ENCODE data around the gene PCDHB9. TPM values are rescaled to one million over a fixed set of nuclear protein-coding genes. Genes with fewer than 3 reads are reported as not detected.
"Not testable (repeated sequence)": the region's sequence is repeated elsewhere in the genome, so short reads cannot be mapped to it uniquely, and the experiment has no call there.

The PCDHB9 gene
- total RNA-seq, 1 donor from 2014 or later = 3.1 TPM

GRCh38 chr5:141155540-141156374, 31.2 kb upstream of the PCDHB9 start:
- no peak overlapping the region for H3K4me3 Mint-ChIP-seq (ENCODE audit: unreplicated experiment)
- H3K27me3 Mint-ChIP-seq (ENCODE audit: low read depth) = no peaks in the 10 kb centered on the region
- TF ChIP-seq CTCF (IDR thresholded peaks at IDR 0.05) = no peak
- no peak for DNase-seq (ENCODE audit: low spot score)
- H3K9me3 Mint-ChIP-seq (ENCODE audit: low read depth) = peaks cover 47% of the 10 kb centered on the region
- H3K4me1 Mint-ChIP-seq (ENCODE audit: low read depth) = no peaks in the 10 kb centered on the region
- H3K27ac Mint-ChIP-seq (ENCODE audit: unreplicated experiment) = no peak overlapping the region
- H3K36me3 Mint-ChIP-seq (ENCODE audit: low read depth) = peaks cover 41% of the 10 kb centered on the region

- H3K9me3 Mint-ChIP-seq (ENCODE audit: low read depth) = peaks cover 46% of the 10 kb centered on the region
- H3K27me3 Mint-ChIP-seq (ENCODE audit: low read depth); H3K4me1 Mint-ChIP-seq (ENCODE audit: low read depth); DNase-seq (ENCODE audit: low spot score); H3K27ac Mint-ChIP-seq (ENCODE audit: unreplicated experiment); H3K4me3 Mint-ChIP-seq (ENCODE audit: unreplicated experiment): not testable (repeated sequence)
- H3K36me3 Mint-ChIP-seq (ENCODE audit: low read depth) = peaks cover 37% of the 10 kb centered on the region
Observed at GRCh38 chr5:141157356-141157755, 29.6 kb upstream of the PCDHB9 start.

GRCh38 chr5:141157901-141158300, 29.1 kb upstream of the PCDHB9 start:
- H3K36me3 Mint-ChIP-seq (ENCODE audit: low read depth) = peaks cover 34% of the 10 kb centered on the region
- not testable (repeated sequence) for H3K4me1 Mint-ChIP-seq (ENCODE audit: low read depth); H3K27me3 Mint-ChIP-seq (ENCODE audit: low read depth); H3K4me3 Mint-ChIP-seq (ENCODE audit: unreplicated experiment); H3K27ac Mint-ChIP-seq (ENCODE audit: unreplicated experiment); DNase-seq (ENCODE audit: low spot score)
- peaks cover 44% of the 10 kb centered on the region for H3K9me3 Mint-ChIP-seq (ENCODE audit: low read depth)

- peaks cover 26% of the 10 kb centered on the region for H3K36me3 Mint-ChIP-seq (ENCODE audit: low read depth)
- H3K9me3 Mint-ChIP-seq (ENCODE audit: low read depth) = peaks cover 52% of the 10 kb centered on the region
- TF ChIP-seq CTCF (IDR thresholded peaks at IDR 0.05) = peak; percentile 29
- H3K27ac Mint-ChIP-seq (ENCODE audit: unreplicated experiment) = no peak within 1 kb of the TSS
- no peak within 1 kb of the TSS for H3K4me3 Mint-ChIP-seq (ENCODE audit: unreplicated experiment)
- H3K27me3 Mint-ChIP-seq (ENCODE audit: low read depth) = no peaks in the 10 kb centered on the region
- DNase-seq (ENCODE audit: low spot score) = no peak
- no peaks in the 10 kb centered on the region for H3K4me1 Mint-ChIP-seq (ENCODE audit: low read depth)
Observed at GRCh38 chr5:141172381-141173204, 14.4 kb upstream of the PCDHB9 start, which contains the start of gene PCDHB7. TSS of gene PCDHB7 (plus strand) at chr5:141172644. CDS start at chr5:141172836, 192 bp downstream.

GRCh38 chr5:141174291-141175104, 12.5 kb upstream of the PCDHB9 start:
- not testable (repeated sequence) for H3K27ac Mint-ChIP-seq (ENCODE audit: unreplicated experiment); H3K27me3 Mint-ChIP-seq (ENCODE audit: low read depth); DNase-seq (ENCODE audit: low spot score); H3K4me3 Mint-ChIP-seq (ENCODE audit: unreplicated experiment); H3K4me1 Mint-ChIP-seq (ENCODE audit: low read depth)
- H3K36me3 Mint-ChIP-seq (ENCODE audit: low read depth) = peaks cover 15% of the 10 kb centered on the region
- H3K9me3 Mint-ChIP-seq (ENCODE audit: low read depth) = peaks cover 36% of the 10 kb centered on the region

- Mint-ChIP-seq H3K27ac (ENCODE audit: unreplicated experiment) (no peak overlapping the region), H3K4me3 (ENCODE audit: unreplicated experiment) (no peak overlapping the region), H3K36me3 (ENCODE audit: low read depth) (peaks cover 9% of the 10 kb centered on the region), H3K27me3 (ENCODE audit: low read depth) (no peaks in the 10 kb centered on the region), H3K9me3 (ENCODE audit: low read depth) (peaks cover 29% of the 10 kb centered on the region), H3K4me1 (ENCODE audit: low read depth) (no peaks in the 10 kb centered on the region)
- no peak for TF ChIP-seq CTCF (IDR thresholded peaks at IDR 0.05)
- DNase-seq (ENCODE audit: low spot score) = no peak
Observed at GRCh38 chr5:141175933-141176332, 11.0 kb upstream of the PCDHB9 start.

- not testable (repeated sequence) for H3K4me1 Mint-ChIP-seq (ENCODE audit: low read depth); H3K27me3 Mint-ChIP-seq (ENCODE audit: low read depth); H3K27ac Mint-ChIP-seq (ENCODE audit: unreplicated experiment); DNase-seq (ENCODE audit: low spot score); H3K4me3 Mint-ChIP-seq (ENCODE audit: unreplicated experiment)
- Mint-ChIP-seq H3K9me3 (ENCODE audit: low read depth) (peaks cover 34% of the 10 kb centered on the region), H3K36me3 (ENCODE audit: low read depth) (peaks cover 15% of the 10 kb centered on the region)
Observed at GRCh38 chr5:141177577-141178191, 9.3 kb upstream of the PCDHB9 start, which contains the start of gene PCDHB8. TSS of gene PCDHB8 (plus strand) at chr5:141177790. CDS start at chr5:141178035, 245 bp downstream.

GRCh38 chr5:141179371-141179770, 7.6 kb upstream of the PCDHB9 start:
- H3K4me1 Mint-ChIP-seq (ENCODE audit: low read depth); H3K4me3 Mint-ChIP-seq (ENCODE audit: unreplicated experiment); DNase-seq (ENCODE audit: low spot score); H3K27me3 Mint-ChIP-seq (ENCODE audit: low read depth); H3K27ac Mint-ChIP-seq (ENCODE audit: unreplicated experiment): not testable (repeated sequence)
- Mint-ChIP-seq H3K36me3 (ENCODE audit: low read depth) (peaks cover 20% of the 10 kb centered on the region), H3K9me3 (ENCODE audit: low read depth) (peaks cover 31% of the 10 kb centered on the region)
